Stimulated activated CD4-positive, alpha-beta T cell treated with anti-CD3 and anti-CD28 coated beads, Interleukin-12 subunit alpha, Interleukin-12 subunit beta, amount 100 ng/mL, for 4 hours (primary cell): Measurements from ENCODE around the gene CTNNAL1.
"Not testable (repeated sequence)": the region's sequence is repeated elsewhere in the genome, so short reads cannot be mapped to it uniquely, and the experiment has no call there.

ENCODE experiments used
- DNase-seq: peaks from one replicate; pipeline ENCODE4 v3.0.0-alpha.2; 2020

CTNNAL1 gene, protein sequence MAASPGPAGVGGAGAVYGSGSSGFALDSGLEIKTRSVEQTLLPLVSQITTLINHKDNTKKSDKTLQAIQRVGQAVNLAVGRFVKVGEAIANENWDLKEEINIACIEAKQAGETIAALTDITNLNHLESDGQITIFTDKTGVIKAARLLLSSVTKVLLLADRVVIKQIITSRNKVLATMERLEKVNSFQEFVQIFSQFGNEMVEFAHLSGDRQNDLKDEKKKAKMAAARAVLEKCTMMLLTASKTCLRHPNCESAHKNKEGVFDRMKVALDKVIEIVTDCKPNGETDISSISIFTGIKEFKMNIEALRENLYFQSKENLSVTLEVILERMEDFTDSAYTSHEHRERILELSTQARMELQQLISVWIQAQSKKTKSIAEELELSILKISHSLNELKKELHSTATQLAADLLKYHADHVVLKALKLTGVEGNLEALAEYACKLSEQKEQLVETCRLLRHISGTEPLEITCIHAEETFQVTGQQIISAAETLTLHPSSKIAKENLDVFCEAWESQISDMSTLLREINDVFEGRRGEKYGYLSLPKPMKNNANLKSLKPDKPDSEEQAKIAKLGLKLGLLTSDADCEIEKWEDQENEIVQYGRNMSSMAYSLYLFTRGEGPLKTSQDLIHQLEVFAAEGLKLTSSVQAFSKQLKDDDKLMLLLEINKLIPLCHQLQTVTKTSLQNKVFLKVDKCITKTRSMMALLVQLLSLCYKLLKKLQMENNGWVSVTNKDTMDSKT

GRCh38 chr9:109012876-109013678 lies at the start of gene CTNNAL1:
Gene CTNNAL1, minus strand, starts transcription at chr9:109013499. Its CDS starts 57 bp downstream, at chr9:109013442.
- DNase-seq = peak; percentile 79

DNA sequence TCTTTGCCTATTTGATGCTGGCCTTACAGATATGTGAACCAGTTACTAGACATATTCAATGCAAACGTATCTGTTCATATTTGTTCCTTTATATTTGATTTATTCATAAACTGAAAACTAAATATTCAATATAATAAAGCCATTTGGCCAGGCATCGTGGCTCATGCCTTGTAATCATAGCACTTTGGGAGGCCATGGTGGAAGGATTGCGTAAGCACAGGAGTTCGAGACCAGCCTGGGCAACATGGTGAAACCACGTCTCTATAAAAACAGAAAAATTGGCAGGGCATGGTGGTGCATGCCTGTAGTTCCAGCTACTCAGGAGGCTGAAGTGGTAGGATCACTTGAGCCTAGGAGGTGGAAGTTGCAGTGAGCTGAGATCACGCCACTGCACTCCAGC lies 49.2 kb upstream of the CTNNAL1 start:
- no peak for DNase-seq

DNA sequence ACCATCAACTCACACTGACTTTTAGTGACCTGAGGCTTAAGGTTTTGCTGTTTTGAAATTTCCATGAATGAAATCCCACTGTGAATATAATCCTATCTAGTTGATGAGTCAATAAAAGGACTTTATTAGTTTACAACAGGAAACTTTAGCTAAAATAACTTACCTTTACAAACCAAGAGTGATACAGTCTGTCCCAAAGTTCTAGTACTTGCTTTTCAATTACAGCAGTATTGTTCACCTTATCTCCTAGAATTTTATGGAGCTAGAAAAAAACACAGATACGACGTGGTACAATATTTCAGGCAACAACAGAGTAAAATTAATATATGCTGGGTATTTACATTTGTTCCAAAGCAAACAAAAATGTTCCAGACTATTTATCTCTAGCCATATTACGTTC lies 46.9 kb upstream of the CTNNAL1 start:
- no peak for DNase-seq

DNA sequence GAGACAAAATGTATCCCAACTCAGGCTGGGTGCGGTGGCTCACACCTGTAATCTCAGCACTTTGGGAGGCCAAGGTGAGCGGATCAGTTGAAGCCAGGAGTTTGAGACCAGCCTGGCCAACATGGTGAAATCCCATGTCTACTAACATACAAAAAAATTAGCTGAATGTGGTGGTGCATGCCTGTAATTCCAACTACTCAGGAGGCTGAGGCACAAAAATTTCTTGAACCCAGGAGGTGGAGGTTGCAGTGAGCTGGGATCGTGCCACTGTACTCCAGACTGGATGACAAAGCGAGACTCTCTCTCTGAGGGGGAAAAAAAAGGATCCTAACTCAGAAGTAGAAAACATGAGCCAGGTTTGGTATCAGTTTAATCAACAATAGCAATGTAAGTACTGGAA lies 39.8 kb upstream of the CTNNAL1 start:
- DNase-seq = not testable (repeated sequence)

DNA sequence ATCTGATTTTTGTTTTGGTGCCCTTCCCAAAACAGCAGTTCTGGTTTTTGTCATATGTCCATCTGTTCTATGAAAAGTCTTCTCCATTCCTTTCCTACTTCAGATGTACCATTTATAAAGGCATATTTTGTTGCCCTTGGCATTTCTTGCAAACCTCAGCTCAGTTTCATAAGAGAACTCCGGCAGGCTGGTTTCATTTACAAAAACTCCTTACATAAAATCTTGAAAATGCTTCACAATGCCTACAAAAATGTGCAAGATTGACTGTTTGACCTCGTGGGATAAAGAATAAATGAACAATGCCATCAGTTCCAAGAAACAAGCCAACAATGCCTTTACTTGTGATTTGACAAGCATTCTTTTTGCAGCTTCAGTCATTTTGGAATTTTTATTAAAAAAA lies 39.1 kb upstream of the CTNNAL1 start:
- DNase-seq = no peak

DNA sequence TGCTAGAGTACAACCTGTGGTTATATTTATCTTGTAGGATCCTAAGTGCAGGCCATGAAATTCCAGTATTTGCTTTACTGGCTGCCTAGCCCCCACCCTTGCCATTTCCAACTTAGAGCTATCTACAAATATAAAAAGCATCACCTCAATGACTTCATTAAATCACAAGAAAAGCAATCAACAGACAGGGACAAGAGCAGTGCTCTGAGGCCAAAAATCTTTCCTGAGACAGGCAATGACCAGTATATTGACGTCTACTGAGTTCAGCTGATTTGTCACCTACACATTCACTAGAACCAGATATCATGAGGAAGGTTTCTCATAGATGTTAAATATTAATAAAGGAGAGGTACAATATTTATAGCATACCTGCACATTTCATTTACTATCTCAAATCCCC lies 38.4 kb upstream of the CTNNAL1 start:
- no peak for DNase-seq

DNA sequence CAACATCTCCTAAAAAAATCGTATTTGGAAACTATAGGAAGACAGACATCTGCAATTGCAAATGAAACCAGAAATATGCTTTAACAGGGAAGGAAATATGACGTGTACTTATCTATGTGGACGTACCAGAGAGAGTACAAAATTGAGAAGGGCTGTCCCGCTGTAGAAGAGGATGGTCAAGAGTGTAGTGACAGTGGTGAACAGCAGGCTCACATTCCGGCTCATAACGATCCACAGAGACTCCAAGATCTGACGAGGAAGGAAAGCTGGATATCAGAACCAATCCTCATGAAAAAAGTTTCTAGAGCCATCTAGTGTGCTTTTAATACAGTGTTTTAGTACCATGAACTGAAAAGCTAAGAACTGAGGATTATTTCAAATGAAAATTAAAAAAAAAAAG lies 37.1 kb upstream of the CTNNAL1 start:
- no peak for DNase-seq

GRCh38 chr9:109048822-109049221 lies 35.5 kb upstream of the CTNNAL1 start:
- no peak for DNase-seq

DNA sequence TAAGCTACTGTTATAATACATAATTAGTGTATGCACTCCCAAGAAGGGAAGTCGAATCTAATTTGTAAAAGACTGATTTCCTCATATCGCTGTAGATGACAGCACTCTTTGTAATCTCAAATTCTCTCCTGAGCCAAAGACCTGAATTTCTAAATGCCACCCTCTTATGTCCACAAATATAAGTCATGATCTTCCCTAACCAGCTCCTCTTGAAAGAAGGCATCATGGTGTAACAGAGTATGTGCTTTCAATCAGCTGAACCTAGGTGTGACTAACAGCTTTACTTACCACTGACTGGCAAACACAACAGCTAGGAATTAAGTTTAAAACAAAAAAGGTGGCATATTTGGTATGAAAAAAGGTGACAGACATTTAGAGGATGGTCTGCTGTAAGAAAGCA lies 34.0 kb upstream of the CTNNAL1 start:
- no peak for DNase-seq

DNA sequence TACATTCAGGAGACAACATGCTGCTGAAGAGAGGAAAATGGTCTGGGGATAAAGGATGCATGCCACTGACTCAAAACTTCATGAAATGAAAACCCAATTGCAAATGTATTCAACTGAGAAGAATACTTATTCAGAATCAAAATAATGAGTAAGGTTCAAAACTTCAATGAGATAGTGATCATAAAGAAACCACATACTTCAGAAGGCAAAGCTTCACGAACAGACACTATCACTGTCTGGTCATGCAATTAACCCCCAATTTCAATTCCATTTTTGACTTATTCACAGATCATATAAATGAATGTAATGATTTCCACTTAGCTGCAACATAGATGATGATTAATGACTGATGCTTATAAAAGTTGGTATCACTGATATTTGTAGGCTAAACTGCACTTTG lies 33.0 kb upstream of the CTNNAL1 start:
- DNase-seq = no peak

- DNase-seq = no peak
These were observed 30.3 kb upstream of the CTNNAL1 start for GRCh38 chr9:109043578-109043977.

- no peak for DNase-seq
These were observed 27.3 kb upstream of the CTNNAL1 start for GRCh38 chr9:109040571-109040970.

DNA sequence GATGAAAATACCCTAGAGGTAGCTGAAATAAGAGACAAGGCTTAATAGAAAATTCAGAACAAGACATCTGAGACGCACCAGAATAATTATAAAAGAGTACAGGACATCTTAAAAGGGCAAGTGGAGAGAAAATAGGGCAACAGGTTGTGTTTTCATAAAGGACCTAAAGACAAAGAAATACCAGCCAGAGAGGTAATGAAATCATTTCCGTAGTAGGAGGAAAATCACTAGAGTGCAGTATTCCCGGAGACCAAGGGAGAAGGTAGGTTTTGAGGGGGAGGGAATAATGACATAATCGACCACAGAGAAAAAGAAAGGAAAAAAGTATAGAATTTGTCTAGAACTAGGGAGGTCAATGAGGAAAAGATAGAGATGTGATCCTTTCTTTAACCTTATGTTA lies 26.2 kb upstream of the CTNNAL1 start:
- DNase-seq = no peak

DNA sequence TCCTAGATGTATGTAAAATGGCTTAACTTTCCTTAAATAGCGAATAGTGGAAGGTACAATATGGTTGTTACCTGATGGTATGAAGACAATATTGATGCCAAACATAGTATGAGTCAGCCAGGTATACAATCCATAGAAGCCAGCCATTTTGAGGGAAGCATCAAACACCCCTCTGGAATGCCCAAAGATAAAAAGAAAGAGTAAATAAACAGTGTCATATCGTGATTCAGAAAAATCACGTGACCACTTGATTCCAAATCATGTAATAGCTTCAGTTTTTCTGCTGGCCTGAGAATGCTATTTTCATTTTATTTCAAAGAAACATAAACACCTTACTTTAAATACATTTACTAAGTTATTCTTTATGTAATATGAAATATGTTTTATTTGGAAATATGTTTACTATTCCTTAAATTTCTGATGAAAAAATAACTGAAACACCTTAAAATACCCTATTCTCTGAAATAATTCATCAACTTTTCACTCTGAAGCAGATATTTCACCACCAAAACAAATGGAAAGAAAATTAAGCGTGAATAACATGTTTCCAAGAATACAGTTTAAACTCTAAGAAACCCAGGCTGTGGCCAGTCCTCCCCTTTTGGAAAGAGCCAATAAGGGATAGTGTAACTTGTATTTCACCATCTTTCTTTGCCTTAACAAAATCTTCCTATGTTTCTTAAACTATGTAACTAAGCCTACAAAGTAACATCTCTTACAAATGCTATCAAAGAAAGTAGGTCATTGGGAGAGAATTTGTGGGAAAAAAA lies 24.8 kb upstream of the CTNNAL1 start:
- DNase-seq = no peak

- no peak for DNase-seq
These were observed 23.7 kb upstream of the CTNNAL1 start for GRCh38 chr9:109036744-109037680.

- no peak for DNase-seq
These were observed 22.6 kb upstream of the CTNNAL1 start for GRCh38 chr9:109035684-109036423.

DNA sequence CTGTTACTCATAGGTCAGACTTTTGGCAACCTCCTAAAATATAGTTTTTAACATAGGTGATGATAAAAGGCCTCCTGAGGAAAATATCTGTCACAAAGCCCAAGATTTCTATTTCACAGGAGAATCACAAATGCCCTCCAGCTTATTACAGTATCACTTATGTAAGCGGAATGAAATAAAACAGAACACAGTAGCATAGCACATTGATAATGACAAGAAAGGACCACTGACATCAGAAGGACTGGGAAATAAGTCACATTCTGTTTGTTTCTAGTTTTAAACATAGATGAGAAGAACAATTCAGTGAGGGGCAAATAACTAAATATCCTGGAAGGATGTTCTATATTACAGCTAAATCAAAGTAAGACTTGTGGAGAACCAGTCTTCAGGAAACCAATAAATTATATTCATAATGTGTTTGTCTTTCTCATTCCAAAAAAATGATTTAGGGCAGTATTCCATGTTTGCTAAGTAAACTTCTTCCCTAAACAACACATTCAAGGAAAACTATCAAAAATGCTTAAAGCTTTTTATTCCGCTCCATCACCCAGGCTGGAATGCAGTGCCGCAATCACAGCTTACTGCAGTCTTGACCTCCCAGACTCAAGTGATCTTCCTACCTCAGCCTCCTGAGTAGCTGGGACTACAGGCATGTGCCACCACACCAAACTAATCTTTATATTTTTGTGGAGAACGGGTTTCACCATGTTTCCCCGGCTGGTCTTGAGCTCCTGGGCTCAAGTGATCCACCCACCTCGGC lies 20.8 kb upstream of the CTNNAL1 start:
- DNase-seq = no peak

- no peak for DNase-seq
These were observed 17.9 kb upstream of the CTNNAL1 start for GRCh38 chr9:109031241-109031640.

DNA sequence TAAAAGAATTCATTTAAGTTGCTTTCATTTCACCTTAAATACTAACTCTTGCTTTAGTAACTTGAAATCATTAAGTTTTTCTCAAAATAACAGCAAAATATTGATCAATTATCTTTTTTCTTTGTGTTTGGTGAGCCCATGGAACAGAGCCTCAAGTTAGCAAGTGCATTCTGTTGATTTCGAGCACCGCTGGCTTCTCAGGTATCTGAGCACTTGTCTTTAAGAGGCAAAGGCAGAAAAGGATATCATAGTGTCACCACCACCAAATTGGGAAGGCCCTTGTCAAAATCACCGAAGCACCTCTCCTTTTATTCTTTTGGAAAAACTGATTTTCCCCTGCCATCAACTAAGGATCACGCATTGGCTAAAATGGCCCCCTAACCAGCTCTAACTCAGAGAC lies 17.1 kb upstream of the CTNNAL1 start:
- no peak for DNase-seq

DNA sequence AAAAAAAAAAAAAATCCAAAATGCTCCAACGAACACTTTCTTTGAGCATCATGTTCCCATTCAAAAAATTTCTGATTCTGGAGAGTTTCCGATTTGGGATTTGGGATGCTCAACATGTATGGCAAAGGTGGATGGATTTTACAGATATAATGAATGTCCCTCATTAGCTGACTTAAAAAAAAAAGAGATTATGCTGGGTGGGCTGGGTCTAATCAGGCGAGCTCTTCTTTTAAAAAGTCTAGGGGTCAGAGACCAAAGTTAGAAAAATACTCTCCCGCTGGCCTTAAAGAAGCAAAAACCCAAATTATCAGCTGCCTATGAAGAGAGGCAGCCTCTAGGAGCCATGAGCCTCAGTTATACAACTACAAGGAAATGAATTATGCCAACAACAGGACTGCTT lies 15.2 kb upstream of the CTNNAL1 start:
- no peak for DNase-seq
